ENCODE data around the gene TOM1. TPM values are rescaled to one million over a fixed set of nuclear protein-coding genes. Genes with fewer than 3 reads are reported as not detected.

Gene TOM1
- total and polyA plus RNA-seq, 2 of the 13 experiments (the other 11 are each of a cell fraction or from before 2014, with no cell fraction given): 30.8 to 87.3 TPM

DNA sequence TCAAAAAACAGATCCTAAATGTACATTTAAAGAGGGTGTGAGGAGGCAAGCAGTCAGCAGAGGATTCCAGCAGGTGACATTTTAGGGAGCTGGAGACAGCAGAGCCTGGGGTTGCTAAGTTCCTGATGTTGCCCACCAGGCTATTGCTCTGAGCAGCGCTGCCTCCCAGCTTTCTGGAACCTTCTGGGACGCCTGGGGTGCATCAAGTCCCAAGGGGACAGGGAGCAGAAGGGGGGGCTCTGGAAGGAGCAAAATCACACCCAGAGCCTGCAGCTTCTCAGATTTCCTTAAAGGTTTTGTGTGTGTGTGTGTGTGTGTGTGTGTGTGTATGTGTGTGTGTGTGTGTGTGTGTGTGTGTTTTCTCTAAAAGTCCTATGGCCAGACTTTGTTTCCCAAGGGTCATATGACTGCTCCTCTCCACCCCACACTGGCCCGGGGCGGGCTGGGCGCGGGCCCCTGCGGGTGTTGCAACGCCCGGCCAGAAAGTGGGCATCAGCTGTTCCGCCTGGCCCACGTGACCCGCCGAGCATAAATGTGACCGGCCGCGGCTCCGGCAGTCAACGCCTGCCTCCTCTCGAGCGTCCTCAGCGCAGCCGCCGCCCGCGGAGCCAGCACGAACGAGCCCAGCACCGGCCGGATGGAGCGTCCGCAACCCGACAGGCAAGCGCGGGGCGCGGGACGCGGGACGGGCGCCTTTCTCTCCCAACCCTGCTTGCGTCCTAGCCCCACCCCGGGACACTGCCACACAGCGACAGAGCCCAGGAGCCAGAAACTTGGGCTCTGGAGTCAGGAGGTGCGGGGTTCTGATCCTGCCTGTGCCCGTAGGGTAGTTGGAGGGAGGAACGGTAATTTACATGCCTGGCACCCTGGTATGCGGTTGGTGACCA is 81.1 kb downstream of the TOM1 start, which contains the start of gene HMOX1 (continued):
- TF ChIP-seq, protein P1, sequence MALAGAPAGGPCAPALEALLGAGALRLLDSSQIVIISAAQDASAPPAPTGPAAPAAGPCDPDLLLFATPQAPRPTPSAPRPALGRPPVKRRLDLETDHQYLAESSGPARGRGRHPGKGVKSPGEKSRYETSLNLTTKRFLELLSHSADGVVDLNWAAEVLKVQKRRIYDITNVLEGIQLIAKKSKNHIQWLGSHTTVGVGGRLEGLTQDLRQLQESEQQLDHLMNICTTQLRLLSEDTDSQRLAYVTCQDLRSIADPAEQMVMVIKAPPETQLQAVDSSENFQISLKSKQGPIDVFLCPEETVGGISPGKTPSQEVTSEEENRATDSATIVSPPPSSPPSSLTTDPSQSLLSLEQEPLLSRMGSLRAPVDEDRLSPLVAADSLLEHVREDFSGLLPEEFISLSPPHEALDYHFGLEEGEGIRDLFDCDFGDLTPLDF (CRISPR knock-in tag; IDR thresholded peaks at IDR 0.05): 0 out of 2 replicates have a peak, but pooled peaks have one; percentile 45
- peak; percentile 71 for TF ChIP-seq RXRB (CRISPR knock-in tag; IDR thresholded peaks at IDR 0.05; ENCODE audit: borderline replicate concordance)
- TF ChIP-seq, protein P2, sequence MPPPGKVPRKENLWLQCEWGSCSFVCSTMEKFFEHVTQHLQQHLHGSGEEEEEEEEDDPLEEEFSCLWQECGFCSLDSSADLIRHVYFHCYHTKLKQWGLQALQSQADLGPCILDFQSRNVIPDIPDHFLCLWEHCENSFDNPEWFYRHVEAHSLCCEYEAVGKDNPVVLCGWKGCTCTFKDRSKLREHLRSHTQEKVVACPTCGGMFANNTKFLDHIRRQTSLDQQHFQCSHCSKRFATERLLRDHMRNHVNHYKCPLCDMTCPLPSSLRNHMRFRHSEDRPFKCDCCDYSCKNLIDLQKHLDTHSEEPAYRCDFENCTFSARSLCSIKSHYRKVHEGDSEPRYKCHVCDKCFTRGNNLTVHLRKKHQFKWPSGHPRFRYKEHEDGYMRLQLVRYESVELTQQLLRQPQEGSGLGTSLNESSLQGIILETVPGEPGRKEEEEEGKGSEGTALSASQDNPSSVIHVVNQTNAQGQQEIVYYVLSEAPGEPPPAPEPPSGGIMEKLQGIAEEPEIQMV (CRISPR knock-in tag; IDR thresholded peaks at IDR 0.05; ENCODE audit: low read depth): 0 out of 2 replicates have a peak, but pooled peaks have one; percentile 25
- TF ChIP-seq, protein P3, sequence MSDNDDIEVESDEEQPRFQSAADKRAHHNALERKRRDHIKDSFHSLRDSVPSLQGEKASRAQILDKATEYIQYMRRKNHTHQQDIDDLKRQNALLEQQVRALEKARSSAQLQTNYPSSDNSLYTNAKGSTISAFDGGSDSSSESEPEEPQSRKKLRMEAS (IDR thresholded peaks at IDR 0.05): peak; percentile 82
- peak; percentile 70 for TF ChIP-seq RXRA (CRISPR knock-in tag; IDR thresholded peaks at IDR 0.05)
- peak; percentile 67 for TF ChIP-seq TARDBP (CRISPR knock-in tag; IDR thresholded peaks at IDR 0.05)
- TF ChIP-seq ZNF777 (CRISPR knock-in tag; IDR thresholded peaks at IDR 0.05): peak; percentile 67; the same call in 1 of the 2 replicates
- TF ChIP-seq, protein P4, sequence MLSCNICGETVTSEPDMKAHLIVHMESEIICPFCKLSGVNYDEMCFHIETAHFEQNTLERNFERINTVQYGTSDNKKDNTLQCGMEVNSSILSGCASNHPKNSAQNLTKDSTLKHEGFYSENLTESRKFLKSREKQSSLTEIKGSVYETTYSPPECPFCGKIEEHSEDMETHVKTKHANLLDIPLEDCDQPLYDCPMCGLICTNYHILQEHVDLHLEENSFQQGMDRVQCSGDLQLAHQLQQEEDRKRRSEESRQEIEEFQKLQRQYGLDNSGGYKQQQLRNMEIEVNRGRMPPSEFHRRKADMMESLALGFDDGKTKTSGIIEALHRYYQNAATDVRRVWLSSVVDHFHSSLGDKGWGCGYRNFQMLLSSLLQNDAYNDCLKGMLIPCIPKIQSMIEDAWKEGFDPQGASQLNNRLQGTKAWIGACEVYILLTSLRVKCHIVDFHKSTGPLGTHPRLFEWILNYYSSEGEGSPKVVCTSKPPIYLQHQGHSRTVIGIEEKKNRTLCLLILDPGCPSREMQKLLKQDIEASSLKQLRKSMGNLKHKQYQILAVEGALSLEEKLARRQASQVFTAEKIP (CRISPR knock-in tag; IDR thresholded peaks at IDR 0.05; ENCODE audit: borderline replicate concordance): no peak
- TF ChIP-seq ARID2 (CRISPR knock-in tag; IDR thresholded peaks at IDR 0.05; ENCODE audit: borderline replicate concordance): no peak
- TF ChIP-seq PPARG (CRISPR knock-in tag; conservative IDR thresholded peaks at IDR 0.05): 0 out of 2 replicates have a peak, but pooled peaks have one; percentile 37
- TF ChIP-seq CBFB (CRISPR knock-in tag; IDR thresholded peaks at IDR 0.05): peak; percentile 85
- TF ChIP-seq ZNF296 (CRISPR knock-in tag; conservative IDR thresholded peaks at IDR 0.05): peak; percentile 66; the same call in 1 of the 2 replicates
- no peak for TF ChIP-seq FOXP1 (IDR thresholded peaks at IDR 0.05)
- peak; percentile 35; the same call in 1 of the 2 replicates for TF ChIP-seq FOXP1 (CRISPR knock-in tag; IDR thresholded peaks at IDR 0.05)
- TF ChIP-seq ZMYM3 (CRISPR knock-in tag; IDR thresholded peaks at IDR 0.05): peak; percentile 44; the same call in 1 of the 2 replicates
- TF ChIP-seq CBX5 (CRISPR knock-in tag; IDR thresholded peaks at IDR 0.05; ENCODE audit: borderline replicate concordance): peak; percentile 54; the same call in 1 of the 2 replicates
- peak; percentile 57; the same call in 1 of the 2 replicates for TF ChIP-seq ZFP90 (CRISPR knock-in tag; IDR thresholded peaks at IDR 0.05; ENCODE audit: borderline replicate concordance)
- TF ChIP-seq, protein P5, sequence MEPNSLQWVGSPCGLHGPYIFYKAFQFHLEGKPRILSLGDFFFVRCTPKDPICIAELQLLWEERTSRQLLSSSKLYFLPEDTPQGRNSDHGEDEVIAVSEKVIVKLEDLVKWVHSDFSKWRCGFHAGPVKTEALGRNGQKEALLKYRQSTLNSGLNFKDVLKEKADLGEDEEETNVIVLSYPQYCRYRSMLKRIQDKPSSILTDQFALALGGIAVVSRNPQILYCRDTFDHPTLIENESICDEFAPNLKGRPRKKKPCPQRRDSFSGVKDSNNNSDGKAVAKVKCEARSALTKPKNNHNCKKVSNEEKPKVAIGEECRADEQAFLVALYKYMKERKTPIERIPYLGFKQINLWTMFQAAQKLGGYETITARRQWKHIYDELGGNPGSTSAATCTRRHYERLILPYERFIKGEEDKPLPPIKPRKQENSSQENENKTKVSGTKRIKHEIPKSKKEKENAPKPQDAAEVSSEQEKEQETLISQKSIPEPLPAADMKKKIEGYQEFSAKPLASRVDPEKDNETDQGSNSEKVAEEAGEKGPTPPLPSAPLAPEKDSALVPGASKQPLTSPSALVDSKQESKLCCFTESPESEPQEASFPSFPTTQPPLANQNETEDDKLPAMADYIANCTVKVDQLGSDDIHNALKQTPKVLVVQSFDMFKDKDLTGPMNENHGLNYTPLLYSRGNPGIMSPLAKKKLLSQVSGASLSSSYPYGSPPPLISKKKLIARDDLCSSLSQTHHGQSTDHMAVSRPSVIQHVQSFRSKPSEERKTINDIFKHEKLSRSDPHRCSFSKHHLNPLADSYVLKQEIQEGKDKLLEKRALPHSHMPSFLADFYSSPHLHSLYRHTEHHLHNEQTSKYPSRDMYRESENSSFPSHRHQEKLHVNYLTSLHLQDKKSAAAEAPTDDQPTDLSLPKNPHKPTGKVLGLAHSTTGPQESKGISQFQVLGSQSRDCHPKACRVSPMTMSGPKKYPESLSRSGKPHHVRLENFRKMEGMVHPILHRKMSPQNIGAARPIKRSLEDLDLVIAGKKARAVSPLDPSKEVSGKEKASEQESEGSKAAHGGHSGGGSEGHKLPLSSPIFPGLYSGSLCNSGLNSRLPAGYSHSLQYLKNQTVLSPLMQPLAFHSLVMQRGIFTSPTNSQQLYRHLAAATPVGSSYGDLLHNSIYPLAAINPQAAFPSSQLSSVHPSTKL (CRISPR knock-in tag; IDR thresholded peaks at IDR 0.05): peak; percentile 78
- TF ChIP-seq, protein P6, sequence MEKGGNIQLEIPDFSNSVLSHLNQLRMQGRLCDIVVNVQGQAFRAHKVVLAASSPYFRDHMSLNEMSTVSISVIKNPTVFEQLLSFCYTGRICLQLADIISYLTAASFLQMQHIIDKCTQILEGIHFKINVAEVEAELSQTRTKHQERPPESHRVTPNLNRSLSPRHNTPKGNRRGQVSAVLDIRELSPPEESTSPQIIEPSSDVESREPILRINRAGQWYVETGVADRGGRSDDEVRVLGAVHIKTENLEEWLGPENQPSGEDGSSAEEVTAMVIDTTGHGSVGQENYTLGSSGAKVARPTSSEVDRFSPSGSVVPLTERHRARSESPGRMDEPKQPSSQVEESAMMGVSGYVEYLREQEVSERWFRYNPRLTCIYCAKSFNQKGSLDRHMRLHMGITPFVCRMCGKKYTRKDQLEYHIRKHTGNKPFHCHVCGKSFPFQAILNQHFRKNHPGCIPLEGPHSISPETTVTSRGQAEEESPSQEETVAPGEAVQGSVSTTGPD (CRISPR knock-in tag; IDR thresholded peaks at IDR 0.05): no peak
